Measurements from ENCODE around the gene MSTN.

The MSTN gene

GRCh38 chr2:190062601-190063000 lies at the start of gene MSTN:
TSS of gene MSTN (minus strand) at chr2:190062729. CDS start at chr2:190062596, 133 bp downstream.
- DNase-seq = no peak

DNA sequence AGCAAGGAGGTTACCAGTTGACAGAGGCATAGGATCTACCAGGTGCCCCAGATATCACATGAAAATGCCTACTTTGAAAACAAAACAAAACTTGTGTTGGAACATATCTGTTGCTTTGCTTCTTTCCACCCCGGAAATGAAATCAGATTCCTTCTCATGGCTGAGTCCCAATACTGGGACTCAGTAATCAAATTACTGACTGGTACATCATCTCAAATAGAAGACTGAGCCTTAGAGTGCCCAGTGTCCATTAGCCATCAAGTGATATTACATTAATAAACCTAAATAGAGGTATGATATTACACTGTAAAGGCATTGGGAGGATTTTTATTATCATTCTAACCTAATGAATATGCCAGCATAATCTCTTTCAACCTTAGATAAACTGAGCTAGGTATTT lies 48.6 kb upstream of the MSTN start:
- DNase-seq = no peak

DNA sequence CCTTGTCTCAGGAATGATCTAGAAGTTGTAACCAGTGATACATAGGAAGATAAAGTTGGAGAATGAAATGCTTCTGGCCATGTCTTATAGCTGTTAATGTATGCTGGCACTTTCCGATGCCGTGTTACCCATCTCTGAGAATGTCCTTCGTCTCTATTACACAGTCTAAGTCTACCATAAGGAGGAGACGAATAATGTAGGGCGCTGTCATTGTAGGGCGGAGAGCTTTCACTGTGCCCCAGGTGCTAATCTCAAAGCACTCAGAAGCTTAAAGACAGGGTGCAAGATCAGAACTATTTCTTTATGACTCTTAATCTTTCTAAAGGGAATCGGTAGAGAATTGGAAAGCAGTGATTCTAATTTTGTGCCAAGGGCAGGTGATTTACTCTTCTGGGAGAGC lies 48.2 kb upstream of the MSTN start:
- DNase-seq = no peak

DNA sequence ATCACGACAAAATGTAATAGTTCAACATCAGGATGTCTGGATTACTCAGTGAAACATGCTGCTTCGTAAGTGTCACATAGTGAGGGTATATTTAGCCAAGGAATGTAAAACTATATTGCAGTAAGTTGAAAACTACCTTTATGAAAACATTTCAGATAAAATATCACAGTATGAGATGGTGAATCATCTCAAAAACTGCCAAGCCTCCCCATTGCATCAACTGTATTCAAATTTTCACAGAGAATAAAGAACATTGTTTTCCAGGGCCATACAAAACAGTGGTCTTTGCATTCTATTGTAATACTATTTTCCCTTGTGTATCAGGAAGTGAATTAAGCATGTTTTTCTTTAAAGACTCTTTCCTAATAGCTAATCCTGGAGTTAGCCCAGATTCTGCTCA lies 47.6 kb upstream of the MSTN start:
- peak in 1 of 58 donors; percentile 12 for DNase-seq

GRCh38 chr2:190107409-190107808 lies 44.9 kb upstream of the MSTN start:
- DNase-seq = no peak

DNA sequence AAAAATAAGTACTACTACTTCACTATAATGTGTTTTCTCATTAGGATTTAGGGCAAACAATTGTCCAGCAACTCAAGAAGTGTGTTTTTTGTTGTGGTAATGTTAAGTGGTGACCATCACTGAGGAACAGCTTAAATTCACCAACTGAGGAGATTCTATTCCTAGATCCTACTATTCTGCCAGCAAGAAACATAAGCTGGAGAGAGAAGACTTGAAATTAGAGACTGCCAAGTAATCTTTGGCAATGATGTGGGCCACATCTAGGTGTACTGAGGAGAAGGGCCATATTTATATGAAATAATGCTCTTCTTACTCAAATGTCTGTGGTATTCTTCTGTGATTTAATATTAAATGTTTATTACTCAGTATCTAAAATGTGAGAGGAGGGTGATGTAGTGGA lies 44.3 kb upstream of the MSTN start:
- no peak for DNase-seq

- no peak for DNase-seq
These were observed 43.0 kb upstream of the MSTN start for GRCh38 chr2:190105554-190105953.

DNA sequence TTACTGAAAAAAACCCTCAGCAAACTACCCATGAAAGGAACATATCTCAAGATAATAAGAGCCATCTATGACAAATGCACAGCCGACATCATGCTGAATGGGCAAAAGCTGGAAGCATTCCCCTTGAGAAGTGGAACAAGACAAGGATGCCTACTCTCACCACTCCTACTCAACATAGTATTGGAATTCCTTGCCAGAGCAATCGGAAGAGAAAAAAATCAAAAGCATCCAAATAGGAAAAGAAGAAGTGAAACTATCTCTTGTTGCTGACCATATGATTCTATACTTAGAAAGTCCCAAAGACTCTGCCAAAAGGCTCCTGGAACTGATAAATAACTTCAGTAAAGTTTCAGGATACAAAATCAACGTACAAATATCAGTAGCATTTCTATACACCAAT lies 40.6 kb upstream of the MSTN start:
- no peak for DNase-seq

GRCh38 chr2:190099890-190100697 lies 37.6 kb upstream of the MSTN start:
- DNase-seq = no peak

DNA sequence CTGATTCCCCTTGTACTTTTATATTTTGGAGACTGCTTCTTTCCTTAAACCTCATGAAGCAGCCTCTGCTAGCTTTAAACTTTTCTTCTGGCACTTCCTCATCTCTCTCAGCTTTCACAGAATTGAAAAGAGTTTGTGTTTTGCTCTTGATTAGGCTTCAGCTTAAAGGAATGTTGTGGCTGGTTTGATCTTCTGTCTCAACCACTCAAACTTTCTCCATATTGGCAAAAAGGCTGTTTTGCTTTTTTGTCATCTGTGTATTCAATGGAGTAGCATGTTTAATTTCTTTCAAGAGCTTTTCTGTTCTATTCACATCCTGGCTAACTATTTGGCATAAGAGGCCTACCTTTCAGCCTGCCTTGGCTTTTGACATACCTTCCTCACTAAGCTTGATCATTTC lies 36.3 kb upstream of the MSTN start:
- no peak for DNase-seq

DNA sequence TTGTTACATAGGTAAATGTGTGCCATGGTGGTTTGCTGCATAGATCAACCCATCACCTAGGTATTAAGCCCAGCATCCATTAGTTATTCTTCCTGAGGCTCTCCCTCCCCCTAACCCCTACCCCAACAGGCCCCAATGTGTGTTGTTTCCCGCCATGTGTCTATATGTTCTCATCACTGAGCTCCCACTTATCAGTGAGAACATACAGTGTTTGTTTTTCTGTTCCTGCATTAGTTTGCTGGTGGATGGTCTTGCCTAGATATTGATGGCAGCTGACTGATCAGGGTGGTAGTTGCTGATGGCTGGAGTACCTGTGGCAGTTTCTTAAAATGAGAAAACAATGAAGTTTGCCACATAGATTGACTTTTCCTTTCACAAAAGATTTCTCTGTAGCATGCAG lies 34.6 kb upstream of the MSTN start:
- no peak for DNase-seq

DNA sequence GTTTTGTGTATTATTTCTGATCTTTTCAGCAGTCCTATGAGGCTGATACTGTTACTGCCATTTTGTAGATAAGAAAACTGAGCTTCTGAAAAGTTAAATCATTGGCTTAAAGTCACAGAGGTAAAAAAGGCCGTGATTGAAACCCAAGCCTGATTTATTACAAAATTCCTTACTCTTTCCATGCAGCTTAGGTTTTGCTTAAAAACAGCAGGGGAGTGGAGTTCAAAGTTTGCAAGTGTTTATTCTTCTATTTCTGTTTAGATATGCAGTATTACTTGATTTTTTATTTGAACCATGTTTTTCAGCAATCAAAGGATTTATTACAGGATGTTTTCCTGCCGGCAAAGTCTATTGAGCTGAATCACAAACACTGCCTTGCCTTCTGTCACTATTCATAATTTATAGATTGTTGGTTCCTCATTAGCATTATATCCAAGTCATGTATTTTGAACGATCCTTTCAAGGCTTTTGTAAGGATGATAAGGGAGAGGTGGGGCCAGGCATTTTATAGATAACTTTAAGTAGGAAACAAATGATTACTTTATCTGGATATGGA lies 31.9 kb upstream of the MSTN start:
- no peak for DNase-seq

DNA sequence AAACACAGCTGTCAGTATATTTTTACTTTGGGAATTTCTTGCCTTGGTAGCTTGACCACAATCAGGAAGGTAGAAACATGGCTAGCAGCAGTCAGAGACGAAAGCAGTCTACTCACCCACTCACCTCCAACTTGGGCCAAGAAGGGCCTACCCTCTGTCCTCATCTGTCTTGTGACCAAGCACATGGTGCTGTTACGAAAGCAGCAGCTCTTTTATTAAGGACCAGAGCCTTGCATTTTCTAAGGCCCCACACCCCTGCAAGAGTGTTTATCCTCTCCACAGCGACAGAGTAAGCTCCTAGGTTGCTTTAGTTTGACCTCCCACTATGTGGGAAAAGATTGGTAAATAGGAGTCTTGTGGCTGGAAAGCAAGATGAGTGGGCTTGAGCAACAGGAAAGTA lies 31.3 kb upstream of the MSTN start:
- DNase-seq = no peak

GRCh38 chr2:190090148-190090547 lies 27.6 kb upstream of the MSTN start:
- DNase-seq = no peak

DNA sequence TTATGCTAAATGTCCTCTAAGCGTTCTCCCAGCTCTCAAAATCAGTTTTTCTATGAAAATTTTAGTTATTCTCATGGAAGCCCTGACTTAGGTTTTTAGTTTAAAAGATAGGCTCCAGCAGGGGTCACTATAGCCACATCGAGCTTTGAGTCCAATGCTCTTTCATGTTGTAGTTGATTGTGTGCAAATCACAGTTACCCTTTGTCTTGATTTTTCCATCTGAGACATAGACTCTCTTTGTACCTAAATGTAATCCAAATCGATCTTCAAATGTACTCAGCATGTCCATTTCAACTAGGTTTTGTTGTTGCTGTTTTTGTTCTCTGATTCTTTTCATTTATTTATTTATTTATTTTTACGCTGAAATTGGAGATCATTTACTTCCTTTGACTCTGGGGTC lies 26.4 kb upstream of the MSTN start:
- DNase-seq = peak in 24 of 58 donors; percentile 1 to 73 (median 12)

DNA sequence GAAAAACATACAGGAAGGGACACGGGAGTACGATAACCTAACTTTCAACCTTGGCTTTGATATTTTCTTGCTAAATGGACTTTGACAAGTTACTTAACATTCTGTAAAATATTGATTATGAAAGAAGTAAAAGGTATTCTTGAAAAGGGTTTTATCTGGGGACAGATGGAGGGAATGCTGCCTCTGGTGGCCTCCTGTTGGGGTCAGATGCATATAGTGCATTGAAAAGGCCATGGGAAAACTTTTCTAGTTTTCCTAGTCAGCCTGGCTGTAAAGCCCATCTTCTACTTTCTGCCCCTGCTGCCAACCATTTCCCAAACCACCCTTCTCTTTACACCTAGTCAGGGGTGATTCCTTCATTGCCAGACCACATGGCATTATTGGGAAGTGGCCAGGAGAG lies 22.2 kb upstream of the MSTN start:
- no peak for DNase-seq

GRCh38 chr2:190082118-190082517 lies 19.6 kb upstream of the MSTN start:
- no peak for DNase-seq

GRCh38 chr2:190080527-190081049 lies 18.1 kb upstream of the MSTN start:
- no peak for DNase-seq

- no peak for DNase-seq
These were observed 16.6 kb upstream of the MSTN start for GRCh38 chr2:190079160-190079559.

- no peak for DNase-seq
These were observed 13.1 kb upstream of the MSTN start for GRCh38 chr2:190075623-190076022.

DNA sequence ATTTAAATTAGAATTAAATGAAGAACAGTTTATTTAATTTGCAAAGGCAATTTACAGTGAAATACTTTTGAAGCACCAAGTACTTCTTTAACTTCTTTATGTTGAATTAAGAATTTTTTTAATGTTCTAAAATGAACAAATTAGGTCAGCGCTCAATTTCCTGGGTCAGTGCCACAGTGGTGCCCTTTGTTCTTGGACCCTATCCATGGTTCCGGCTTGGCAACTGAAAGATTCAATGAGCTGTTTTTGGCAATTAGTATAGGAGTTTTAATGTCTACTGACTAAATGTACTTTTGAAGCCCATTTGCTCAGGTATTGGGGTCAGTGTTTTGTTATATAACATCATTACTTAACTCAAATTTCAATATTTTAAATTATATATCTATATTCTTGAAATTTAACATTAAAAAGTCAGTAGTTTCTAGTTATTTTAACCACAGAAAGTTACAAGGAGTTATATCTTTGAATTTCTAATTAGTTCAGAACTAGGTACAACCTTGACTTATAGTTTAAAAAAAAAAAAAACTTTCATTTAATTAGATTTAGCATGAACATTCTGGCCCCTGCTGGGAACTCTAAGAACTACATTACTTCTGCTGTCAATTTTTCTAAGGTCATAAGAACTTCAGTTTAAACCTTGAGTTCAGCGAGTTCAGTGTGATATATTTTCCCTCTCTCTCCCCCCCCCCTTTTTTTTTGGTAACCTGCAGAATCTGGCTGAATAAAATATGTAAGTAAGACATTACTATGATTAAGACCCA lies 7.6 kb upstream of the MSTN start:
- peak in 5 of 58 donors; percentile 3 to 4 (median 4) for DNase-seq

DNA sequence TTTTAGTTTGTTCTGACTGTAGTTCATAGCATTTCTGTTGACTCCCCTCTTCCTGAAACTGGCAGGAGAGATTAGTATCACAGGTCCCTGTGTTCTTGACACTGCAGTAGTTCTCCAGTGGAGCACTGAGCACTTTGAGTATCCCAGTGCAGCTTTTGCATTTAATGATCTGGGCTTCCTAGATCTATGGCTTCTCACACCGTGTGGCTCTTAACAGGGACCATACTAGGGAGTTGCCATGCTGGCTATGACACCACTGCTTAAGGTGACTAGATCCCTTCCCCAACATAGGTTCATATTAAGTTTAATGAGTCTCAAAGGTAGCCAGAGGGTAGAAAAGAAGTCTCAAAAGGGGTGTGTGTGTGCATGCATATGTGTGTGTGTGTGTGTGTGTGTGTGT lies 6.2 kb upstream of the MSTN start:
- no peak for DNase-seq

All from anterior cingulate cortex (tissue), 58 donors.